ENCODE data around the gene RRAGD.
"Not testable (repeated sequence)": the region's sequence is repeated elsewhere in the genome, so short reads cannot be mapped to it uniquely, and the experiment has no call there.

The RRAGD gene

DNA sequence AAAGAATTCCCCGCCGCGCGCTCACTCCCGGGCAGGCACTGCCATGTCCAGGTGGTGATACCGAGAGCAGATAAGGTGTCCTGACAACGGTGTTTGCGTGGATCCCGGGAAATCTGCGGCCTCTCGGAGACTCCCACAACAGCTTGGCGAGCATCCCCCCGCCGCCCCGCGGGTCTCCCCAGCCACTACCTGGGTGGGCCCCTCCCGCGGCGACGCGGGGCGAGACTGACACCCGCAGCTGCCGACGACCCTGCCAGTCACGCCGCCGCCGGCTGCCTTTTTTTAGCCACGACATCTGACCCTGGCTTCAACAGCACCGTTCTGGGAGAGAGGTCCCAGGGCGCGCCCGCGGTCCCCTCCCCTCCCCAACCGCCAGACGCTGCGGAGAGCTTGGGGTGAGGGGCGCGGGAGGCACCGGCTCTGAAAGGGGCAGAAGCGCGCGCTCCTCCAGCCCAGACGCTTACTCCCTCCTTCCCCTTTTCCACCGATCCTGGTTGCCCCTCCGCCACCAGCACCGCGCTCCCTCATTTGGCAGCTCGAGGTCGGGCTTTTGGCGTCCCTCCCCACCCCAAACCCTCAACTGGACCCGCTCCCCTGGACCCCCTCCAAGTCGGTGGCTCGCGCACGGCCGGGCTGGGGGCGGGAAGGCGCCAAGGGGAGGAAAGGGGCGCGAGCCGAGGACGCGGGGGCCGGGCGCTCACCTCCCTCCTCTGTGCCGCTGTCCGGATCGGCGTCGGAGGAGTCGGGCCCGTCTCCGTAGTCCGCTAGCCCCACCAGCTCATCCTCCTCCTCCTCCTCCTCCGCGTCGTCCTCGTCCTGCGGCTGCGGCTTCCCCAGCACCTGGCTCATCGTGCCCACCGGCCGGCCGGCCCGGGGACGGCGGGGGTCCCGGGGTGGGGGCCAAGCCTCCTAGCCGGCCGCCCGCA, 665 bp downstream of the RRAGD start:
- DNase-seq (ENCODE audit: low read depth, low spot score) = peak; percentile 56

GRCh38 chr6:89410788-89411144, 1.3 kb downstream of the RRAGD start:
- no peak for DNase-seq (ENCODE audit: low read depth, low spot score)

DNA sequence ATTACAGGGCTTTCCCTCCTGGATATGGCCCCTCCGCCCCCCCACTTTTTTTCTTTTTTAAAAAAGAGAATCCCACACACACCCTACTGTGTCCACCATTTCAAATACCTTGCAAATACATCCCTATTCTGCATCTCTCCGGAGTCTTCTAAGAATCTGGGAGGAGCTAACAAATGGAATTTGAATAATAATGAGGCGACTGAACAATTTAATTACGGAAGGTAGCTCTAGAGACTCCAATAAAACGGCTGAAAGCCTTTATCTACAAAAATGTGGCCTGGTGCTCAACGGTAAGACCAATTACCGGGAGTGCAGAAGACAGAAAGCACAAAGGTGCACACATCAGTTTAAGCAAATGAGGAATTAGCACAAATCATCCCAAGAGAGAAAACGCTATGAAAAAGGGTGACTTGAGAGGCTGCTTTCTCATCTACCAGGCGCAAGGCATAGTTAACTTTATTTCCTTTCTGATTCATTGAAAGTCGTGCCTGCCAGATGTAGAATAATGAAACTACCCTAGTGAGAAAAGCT, 1.8 kb downstream of the RRAGD start:
- DNase-seq (ENCODE audit: low read depth, low spot score) = no peak

DNA sequence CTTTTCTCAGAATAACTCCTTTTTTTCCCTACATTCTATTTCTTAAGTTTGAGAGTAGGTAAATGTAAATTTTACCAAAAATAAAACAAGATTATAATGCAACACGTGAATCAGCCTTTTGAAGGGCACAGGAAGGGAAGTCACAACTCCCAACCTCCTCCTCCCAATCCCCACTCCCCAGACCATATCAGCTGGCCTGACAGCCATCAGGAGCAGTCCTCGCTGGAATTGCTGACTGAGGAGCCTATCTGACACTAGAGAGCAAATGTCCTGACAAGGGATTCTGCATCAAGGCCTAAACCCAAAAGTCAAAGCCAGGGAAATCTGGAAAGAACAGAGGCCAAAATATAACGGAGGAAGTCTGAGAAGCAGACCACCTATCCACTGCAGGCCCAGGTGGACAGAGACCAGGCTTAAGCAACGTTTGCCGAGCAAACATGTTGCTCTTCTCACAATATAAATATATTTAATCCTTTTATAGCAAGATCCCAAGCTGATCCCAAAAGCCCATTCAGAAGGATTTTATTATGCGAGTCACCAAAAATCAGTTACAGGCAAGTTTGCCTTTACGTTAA, 2.5 kb downstream of the RRAGD start:
- DNase-seq (ENCODE audit: low read depth, low spot score) = no peak

DNA sequence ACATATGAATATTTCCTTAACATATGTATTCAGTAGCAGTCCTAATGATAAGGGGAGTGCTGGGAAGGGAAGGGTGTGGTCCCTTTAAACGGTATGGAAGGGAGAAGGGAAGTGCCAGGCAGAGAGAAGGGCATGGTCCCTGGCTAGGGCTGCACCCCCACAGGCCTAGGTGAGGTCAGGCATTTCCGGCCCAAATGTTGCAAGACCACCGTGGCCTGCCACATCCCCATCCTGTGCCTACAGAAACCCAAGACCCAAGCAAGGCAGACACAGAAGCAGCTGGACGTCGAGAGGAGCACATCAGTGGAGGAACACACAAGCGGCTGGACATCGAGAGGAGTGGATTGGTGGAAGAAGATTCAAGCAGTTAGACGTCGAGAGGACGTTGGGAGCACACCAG, 5.9 kb downstream of the RRAGD start:
- DNase-seq (ENCODE audit: low read depth, low spot score) = no peak

GRCh38 chr6:89404512-89404911, 7.6 kb downstream of the RRAGD start:
- no peak for DNase-seq (ENCODE audit: low read depth, low spot score)

DNA sequence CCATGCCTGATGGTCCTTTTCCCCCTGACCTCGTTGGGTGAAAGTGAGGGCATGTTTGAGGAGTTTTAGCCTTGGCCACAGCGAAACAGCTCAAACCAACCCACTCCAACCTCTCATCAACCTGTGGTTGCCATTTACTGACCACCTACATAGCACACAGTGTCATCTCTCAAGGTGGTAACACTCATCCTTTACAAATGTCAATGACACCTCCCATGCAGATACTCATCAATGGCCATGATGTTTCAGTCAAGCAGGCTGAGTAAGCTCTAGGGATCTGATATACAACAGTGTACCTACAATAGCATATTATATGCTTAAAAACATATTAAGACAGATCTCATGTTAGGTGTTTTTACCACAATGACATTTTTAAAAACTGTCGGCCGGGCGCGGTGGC, 9.3 kb downstream of the RRAGD start:
- no peak for DNase-seq (ENCODE audit: low read depth, low spot score)

- no peak for DNase-seq (ENCODE audit: low read depth, low spot score)
Observed at GRCh38 chr6:89400912-89401399, 11.1 kb downstream of the RRAGD start.

DNA sequence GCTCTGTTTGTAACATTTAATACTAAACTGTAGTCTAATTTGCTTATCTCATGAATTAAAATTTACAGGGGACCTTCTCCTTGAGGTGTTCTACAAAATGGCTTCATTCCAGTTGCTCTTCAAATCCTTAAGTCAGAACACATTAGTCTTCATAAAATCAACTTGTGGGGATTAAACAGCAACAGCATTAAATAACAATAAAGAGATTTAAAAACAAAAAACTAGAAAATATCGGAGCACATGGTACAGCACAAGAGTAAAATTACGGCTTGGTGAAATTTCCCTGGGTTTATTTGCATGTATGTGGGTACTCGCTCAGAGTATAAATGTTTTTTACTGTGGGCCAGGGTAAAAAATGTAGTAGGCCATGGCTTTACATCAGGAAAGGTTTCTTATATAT, 12.0 kb downstream of the RRAGD start:
- no peak for DNase-seq (ENCODE audit: low read depth, low spot score)

DNA sequence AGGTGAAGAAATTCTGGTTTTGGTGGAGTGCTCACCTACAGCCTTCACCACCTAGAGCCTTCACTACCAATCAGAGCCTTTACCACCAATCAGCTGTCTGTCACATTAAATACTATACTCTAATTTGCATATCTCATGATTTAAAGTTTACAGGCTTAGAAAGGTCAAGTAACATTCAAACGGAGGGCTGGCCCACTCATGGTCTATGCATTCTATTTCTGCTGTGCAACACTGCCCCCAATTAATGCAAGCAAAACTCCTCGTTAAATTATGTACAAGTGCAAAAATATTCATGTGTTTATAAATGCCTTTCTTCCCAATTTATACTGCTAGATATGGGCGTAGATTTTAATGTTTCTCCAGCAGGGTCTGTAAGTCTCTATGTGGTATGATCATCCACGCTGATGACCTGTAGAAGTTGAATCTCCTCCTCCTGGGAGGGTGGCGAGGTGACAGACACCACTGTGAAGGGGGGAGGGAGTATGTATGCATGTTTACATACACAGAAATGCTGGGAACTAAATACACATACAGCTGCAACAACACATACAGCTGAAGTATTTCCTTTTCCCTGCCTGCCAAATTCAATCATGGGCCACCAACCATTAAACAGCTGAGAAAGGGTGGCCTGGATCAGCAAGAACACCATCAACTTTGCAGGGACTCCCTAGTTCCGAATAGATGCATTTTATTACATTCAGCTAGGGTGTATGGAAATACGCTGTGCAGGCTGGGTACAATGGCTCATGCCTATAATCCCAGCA, 13.1 kb downstream of the RRAGD start:
- DNase-seq (ENCODE audit: low read depth, low spot score) = no peak

DNA sequence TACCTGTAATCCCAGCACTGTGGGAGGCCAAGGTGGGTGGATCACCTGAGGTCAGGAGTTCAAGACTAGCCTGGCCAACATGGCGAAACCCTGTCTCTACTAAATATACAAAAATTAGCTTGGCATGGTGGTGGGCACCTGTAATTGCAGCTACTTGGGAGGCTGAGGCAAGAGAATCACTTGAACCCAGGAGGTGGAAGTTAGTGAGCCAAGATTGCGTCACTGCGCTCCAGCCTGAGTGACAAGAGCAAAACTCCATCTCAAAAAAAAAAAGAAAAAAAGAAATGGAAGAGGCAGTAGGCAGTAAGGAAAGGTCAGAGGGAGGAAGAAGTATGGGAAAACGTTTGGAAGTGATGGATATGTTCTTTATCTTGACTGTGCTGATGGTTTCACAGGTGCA, 14.2 kb downstream of the RRAGD start:
- DNase-seq (ENCODE audit: low read depth, low spot score) = not testable (repeated sequence)

DNA sequence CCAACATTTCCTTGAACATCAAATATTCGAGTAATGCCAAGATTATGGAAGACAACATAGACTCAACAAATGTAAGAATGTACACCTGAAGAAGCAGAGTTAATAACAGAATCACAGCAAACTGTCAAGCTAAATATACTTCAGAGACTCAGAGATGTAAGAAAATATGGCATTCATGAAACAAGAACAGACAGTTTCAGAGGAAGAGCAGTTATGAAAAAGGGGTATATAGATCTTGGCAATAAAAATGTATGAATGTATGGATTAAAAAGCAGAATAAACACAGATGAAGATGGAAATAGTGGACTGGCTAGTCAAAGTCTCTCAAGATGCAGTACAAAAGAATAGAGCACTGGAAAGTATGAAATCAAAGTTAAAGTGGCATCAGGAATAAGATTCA, 18.4 kb downstream of the RRAGD start:
- no peak for DNase-seq (ENCODE audit: low read depth, low spot score)

DNA sequence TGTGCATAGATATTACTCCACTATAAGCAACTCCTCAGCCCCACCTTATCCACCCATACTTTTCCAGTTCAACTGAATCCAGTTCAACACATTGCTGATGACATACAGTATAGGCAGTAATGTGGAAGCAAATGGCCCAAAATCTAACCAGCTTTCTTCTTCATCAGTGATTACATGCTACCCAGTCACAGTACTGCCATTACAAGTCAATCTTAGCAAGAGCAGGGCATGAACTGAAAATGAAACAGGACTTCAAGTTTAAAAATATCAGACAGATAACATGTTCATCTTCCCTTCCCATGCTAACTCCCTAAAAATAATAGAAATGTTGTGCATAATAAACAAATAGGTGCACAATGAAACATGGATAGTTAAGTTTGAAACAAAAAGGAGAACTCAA, 19.2 kb downstream of the RRAGD start:
- DNase-seq (ENCODE audit: low read depth, low spot score) = no peak

DNA sequence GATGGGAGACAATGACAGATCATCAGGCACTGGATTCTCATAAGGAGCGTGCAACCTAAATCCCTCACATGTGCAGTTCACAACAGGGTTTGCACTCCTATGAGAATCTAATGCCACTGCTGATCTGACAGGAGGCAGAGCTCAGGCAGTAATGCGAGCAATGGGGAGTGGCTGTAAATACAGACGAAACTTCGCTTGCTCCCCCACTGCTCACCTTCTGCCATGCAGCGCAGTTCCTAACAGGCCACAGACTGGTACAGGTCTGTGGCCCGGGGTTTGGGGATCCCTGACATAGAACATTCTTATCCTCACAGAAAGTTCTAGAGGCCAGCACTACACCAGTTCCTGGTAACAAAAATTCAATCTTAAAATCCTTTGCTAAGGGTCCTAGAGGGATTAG, 23.2 kb downstream of the RRAGD start:
- no peak for DNase-seq (ENCODE audit: low read depth, low spot score)

DNA sequence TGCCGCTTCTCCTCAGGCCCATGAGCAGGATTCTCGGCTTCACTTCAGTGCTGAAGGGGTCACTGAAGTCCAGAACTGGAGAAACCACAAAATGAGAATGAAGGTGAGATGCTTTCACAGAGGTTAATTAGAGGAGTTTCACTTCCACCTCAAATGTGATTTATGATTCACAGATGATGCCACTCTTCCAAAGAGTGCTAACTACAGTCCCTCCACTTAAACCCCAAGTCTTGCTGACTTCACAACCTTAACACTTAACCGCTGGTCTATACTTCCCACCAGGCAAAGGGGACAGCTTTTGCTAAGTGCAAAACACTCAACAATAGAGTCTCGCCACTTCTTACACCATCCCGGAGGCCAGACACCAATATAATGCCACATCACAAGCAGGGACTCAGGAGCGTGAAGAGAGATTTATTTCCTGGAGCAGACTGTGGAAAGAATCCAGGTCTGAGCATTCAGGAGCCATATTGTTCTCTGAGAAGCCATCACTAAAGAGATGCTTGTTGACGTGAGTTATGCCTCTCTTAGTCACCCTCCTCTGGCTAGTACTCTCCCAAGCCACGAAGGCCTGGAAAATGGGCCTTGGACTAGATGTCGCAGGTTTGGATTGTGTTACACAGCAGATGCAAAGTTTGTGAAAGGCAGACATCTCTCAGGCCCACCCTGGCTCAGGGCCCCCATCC, 24.4 kb downstream of the RRAGD start:
- DNase-seq (ENCODE audit: low read depth, low spot score) = no peak

DNA sequence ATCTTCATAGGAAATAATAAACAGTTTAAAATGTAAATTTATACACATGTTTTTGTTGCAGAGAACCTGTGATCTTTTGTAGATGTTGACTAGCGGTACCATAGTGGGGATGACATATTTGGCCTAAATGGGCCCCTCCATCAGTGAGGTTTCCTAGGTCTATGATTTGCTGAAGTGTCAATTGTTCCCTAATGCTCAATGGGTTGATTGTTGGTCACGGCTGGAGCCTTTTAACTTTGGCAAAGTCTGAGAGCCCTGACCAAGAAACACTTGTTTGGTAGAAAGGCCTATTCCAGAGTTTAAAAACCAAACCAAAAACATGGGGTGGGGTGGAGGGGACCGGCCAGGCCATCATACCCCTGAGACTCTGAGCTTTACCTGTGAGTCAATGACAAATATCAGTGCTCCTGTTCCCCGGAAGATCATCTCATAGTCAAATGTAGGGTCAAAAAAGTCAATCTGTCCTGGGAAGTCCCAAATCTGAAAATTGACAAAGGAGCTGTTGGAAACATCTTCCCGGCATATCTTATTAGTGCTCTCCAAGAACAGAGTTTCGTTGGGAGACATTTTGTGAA, 25.1 kb downstream of the RRAGD start:
- DNase-seq (ENCODE audit: low read depth, low spot score) = no peak

GRCh38 chr6:89385846-89386245, 26.2 kb downstream of the RRAGD start:
- DNase-seq (ENCODE audit: low read depth, low spot score) = no peak

DNA sequence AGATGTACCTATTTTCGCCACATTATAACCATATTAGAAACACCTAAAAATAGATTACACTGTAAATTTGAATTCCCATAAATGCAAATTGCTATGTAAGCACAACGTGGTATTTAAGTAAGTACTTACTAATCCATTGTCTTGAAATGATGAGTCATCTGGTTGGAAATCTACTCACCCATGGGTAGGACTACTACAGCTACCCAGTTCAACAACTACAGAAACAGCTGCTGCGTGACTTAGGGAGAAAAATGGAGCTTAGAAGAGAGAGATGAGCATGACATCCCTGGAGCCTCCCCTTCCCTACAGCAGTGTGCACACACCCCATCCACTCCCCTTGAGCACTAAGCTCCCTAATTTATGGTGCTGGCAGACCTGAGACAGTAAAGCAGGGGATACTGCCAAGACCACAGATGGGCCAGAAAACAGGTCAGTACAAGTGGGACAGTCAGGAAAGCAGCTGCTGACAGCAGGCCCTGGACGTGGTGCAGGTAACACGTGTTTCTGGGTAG, 26.9 kb downstream of the RRAGD start:
- DNase-seq (ENCODE audit: low read depth, low spot score) = no peak

GRCh38 chr6:89381031-89381430, 31.0 kb downstream of the RRAGD start:
- DNase-seq (ENCODE audit: low read depth, low spot score) = no peak

DNA sequence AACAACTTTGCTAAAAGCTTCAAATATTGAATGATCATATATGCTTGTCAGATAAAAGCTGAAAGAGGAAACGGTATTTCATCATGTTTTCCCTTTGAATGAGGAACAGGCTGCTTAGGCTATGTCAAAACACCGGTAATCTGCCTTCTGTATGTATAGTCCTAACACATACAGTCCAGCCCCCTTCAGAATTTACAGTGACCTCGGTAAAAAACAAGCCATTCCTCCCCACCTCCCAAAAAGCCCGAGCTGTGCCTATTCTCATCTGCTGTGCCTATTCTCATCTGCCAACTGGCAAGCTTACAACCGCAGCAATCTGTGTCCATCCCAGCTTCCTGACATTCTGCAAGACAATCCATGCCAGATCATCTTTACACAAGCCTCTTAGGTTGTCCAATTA, 32.8 kb downstream of the RRAGD start:
- no peak for DNase-seq (ENCODE audit: low read depth, low spot score)

GRCh38 chr6:89378628-89379027, 33.4 kb downstream of the RRAGD start:
- no peak for DNase-seq (ENCODE audit: low read depth, low spot score)

Data from ELF-1 (cell line).